GM18873 (cell line): ENCODE measurements around the gene NDUFAB1.
A peak's percentile ranks its signal among the peaks of the same experiment; 100 is the strongest.
"Not testable (repeated sequence)": the region's sequence is repeated elsewhere in the genome, so short reads cannot be mapped to it uniquely, and the experiment has no call there.

Experiments
- ATAC-seq: cut with Tn5 transposase; IDR thresholded peaks from one replicate; pipeline ENCODE4 v1.9.1; 2021; ENCODE audit warnings: mild to moderate bottlenecking, moderate library complexity, moderate number of reproducible peaks; ENCODE audit not compliant: unreplicated experiment, low FRiP score

Gene NDUFAB1

DNA sequence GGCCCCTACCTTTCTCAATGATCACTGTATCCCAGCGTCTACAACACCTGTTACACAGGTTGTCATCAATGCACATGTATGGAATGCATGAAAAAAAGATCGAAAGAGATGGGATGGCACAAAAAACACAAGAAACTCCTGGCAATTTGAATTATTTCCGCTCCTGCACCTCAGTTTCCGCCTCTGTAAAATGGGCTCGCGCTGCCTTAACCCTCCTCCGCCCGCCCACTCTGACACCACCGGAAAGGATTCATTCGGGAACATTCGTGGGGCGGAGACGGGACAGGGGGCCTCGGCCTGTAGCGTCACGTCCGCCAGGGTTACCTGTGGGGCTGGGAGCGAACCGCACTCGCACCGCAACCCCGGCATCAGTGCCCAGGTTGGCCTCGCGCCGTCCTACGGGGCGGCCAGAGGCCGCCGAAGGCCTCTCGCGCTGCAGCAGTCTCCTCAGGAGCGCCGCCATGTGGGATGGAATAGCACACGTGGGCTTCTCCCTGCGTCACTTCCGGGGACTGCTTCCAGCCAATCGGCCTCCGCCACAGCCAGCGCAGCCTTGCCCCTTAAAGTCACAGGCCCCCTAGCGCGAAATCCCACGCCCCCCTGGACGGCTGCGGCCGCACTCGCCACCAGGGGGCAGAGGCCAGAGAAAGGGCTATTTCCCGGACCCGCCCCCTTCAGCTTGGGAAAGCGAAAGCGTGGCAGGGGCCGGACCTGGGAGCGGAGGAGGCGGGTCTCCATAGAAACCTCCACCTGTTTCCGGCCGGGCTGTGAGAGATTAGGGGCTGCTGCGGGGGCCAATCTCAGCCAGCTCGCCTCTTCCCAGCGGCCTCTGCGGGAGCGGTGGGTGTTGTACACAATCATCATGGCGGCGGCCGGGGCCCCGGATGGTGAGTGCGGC is 39.0 kb downstream of the NDUFAB1 start, which contains the start of the genes EARS2 and UBFD1:
Gene EARS2, minus strand, starts transcription at position 470 of the 898 bp plus-strand sequence. Its CDS starts 7 bp downstream, at position 463.
Gene UBFD1, plus strand, starts transcription at position 847 of the 898 bp plus-strand sequence. Its CDS starts 16 bp downstream, at position 863.
- ATAC-seq: peak; percentile 86

GRCh38 chr16:23554536-23554935 is 41.6 kb downstream of the NDUFAB1 start:
- ATAC-seq: no peak

DNA sequence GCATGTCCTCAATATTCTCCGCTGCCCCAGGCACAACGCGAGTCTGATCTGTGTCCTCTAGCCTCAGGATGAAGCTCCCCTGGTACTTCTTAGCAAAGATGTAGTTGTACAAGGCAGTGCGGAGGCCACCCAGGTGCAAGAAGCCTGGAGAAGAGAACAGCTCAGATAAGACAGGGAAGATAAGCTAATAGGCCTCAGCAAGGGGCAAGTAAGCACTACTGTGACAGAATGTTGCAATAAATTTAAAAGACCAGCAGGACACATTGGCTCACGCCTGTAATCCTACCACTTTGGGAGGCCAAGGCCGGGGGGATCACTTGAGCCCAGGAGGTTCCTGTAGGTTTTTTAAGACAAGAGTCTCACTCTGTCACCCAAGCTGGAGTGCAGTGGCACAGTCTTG is 44.0 kb downstream of the NDUFAB1 start:
- no peak for ATAC-seq

- ATAC-seq: no peak
These were observed 46.2 kb downstream of the NDUFAB1 start for GRCh38 chr16:23549938-23550337.

DNA sequence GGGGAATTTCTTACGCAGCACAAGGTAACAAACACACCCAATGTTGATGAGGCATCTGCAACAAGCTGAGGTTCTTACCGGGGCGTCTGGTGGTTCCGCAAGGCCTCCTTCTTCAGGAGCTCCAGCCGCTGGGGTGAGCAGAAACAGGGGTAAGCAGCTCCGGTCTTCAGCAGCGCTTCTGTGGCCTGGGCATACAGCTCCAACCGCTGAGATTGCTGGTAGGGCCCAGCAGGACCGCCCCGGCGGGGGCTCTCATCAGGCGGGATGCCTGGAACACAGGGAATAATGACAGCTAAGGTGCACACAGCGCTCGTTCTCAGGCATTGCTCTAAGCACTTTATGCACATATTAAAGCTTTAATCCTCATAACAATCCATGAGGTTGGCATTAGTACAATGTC is 51.7 kb downstream of the NDUFAB1 start:
- ATAC-seq: no peak

DNA sequence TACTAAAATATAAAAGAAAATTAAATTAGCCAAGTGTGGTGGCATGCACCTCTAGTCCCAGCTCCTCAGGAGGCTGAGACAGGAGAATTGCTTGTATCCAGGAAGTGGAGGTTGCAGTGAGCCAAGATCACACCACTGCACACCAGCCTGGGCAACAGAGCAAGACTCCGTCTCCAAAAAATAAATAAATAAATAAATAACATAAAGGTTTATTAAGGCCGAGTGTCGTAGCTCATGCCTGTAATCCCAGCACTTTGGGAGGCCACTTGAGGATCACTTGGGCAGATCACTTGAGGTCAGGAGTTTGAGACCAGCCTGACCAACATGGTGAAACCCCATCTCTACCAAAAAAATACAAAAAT is 55.3 kb downstream of the NDUFAB1 start:
- ATAC-seq: not testable (repeated sequence)

- no peak for ATAC-seq
These were observed 55.9 kb downstream of the NDUFAB1 start for GRCh38 chr16:23539984-23540816.

DNA sequence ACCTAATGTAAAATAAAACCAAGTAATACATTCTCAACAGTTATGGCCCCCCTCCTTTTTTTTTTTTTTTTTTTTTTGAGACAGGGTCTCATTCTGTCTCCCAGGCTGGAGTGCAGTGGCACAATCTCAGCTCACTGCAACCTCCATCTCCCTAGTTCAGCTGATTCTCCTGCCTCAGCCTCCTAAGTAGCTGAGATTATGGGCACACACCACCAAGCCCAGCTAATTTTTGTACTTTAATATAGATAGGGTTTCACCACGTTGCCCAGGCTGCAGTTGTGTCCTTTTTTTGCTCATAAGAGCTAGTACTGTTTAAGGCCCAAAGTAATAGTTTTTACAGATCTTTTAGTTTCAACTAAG is 57.2 kb downstream of the NDUFAB1 start:
- ATAC-seq: no peak

DNA sequence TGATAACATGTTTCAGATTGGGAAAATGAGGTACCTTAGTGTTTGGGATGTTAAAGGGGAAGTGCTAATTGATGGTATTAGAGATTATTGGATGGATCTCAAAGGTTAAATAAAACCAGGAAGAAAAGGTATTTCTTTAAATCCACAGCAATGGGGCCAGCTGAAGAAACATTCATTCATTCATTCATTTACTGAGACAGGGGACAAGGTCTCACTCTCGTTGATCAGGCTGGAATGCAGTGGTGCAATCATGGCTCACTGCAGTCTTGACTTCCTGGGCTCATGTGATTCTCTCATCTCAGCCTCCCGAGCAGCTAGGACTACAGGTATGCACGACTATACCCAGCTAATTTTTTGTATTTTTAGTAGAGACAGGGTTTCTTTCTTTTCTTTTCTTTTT is 58.7 kb downstream of the NDUFAB1 start:
- ATAC-seq: no peak

DNA sequence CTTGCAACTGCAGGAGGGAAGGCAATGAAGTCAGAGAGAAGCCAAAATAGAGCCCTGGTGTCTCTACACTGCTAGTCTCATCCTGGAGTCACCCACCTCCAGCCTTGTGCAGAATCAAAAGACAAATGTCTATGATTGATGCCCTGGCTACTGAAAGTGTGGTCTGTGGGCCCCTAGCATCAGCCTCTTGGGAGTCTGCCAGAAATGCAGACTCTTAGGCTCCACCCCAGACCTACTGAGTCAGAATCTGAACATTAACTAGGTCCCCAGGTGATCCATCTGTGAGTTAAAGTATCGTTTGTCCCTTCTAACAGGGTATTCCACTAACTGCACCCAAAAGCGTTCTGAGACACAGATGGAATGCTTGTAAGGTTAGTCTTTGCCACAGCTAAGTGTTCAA is 60.2 kb downstream of the NDUFAB1 start:
- ATAC-seq: no peak

- ATAC-seq: no peak
These were observed 61.0 kb downstream of the NDUFAB1 start for GRCh38 chr16:23534868-23535860.

- no peak for ATAC-seq
These were observed 63.7 kb downstream of the NDUFAB1 start for GRCh38 chr16:23532448-23532847.
